Measurements from ENCODE around the gene CAMKK1. TPM values are rescaled to one million over a fixed set of nuclear protein-coding genes. Genes with fewer than 3 reads are reported as not detected.

The CAMKK1 gene
- total and polyA plus RNA-seq, 12 donors, result 1.8 to 5.7 (median 3.6) TPM

DNA sequence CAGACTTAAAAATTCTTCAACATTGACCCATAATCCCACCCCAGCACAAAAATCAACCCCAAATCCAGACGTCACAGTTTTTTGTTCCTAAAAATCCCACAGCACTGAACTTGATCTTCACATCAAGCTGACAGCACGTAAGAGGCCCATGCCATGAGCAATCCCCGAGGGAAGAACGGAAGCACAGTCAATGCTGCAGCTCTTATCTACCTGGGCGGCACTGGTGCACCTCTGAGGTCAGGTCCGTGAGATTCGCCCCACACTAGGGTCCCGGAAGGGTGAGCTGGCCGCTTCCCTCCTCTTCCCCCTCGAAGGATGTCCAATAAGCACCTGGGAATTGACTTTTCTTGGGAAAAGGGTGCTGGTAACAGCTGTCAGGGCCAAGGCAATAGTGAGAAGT, 80.6 kb downstream of the CAMKK1 start:
- 85 to 88% methylated on average over 10 of the region's 10 CpGs for WGBS, 2 donors
- TF ChIP-seq, protein P1, sequence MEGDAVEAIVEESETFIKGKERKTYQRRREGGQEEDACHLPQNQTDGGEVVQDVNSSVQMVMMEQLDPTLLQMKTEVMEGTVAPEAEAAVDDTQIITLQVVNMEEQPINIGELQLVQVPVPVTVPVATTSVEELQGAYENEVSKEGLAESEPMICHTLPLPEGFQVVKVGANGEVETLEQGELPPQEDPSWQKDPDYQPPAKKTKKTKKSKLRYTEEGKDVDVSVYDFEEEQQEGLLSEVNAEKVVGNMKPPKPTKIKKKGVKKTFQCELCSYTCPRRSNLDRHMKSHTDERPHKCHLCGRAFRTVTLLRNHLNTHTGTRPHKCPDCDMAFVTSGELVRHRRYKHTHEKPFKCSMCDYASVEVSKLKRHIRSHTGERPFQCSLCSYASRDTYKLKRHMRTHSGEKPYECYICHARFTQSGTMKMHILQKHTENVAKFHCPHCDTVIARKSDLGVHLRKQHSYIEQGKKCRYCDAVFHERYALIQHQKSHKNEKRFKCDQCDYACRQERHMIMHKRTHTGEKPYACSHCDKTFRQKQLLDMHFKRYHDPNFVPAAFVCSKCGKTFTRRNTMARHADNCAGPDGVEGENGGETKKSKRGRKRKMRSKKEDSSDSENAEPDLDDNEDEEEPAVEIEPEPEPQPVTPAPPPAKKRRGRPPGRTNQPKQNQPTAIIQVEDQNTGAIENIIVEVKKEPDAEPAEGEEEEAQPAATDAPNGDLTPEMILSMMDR (IDR thresholded peaks at IDR 0.05), result no peak
- no peak for ATAC-seq
- no peak for DNase-seq
- intact Hi-C loops (cut with DNase I), result no loop called here
- no peaks in the 10 kb centered on the region for H3K27me3 ChIP-seq
- H3K4me3 ChIP-seq, result no peak overlapping the region
- no peaks in the 10 kb centered on the region for H3K4me1 ChIP-seq
- H3K9me3 ChIP-seq, result no peaks in the 10 kb centered on the region
- H3K27ac ChIP-seq, result no peak overlapping the region
- peaks cover 0 to 100% (median 72%) of the 10 kb centered on the region in 9 donors for H3K36me3 ChIP-seq

Other genes with a start within 250 kb of the CAMKK1 start
- 100 to 1,000 TPM; 147 to 206 (median 176) TPM for gene TAX1BP3, start 224.5 kb downstream of the CAMKK1 start, total RNA-seq
- 100 to 1,000 TPM; 134 to 149 TPM for gene TAX1BP3, start 224.5 kb downstream of the CAMKK1 start, polyA plus RNA-seq
- 10 to 100 TPM; 46.0 to 75.0 (median 52.7) TPM for gene EMC6, start 224.2 kb downstream of the CAMKK1 start, total RNA-seq
- 100 to 1,000 TPM in 1 of 2 donors, 10 to 100 TPM in 1; 80.5 to 203 TPM for gene EMC6, start 224.2 kb downstream of the CAMKK1 start, polyA plus RNA-seq
- 10 to 100 TPM in 7 of 10 donors, 1 to 10 TPM in 3; 6.0 to 24.5 (median 11.9) TPM for gene P2RX5, start 196.9 kb downstream of the CAMKK1 start, total RNA-seq
- gene P2RX5, start 196.9 kb downstream of the CAMKK1 start, polyA plus RNA-seq, result 10 to 100 TPM; 12.4 to 56.6 TPM
- gene HASPIN, start 169.2 kb downstream of the CAMKK1 start, total RNA-seq, result 1 to 10 TPM in 1 of 10 donors, under 1 TPM in 9; 0.12 to 1.5 (median 0.23) TPM
- gene HASPIN, start 169.2 kb downstream of the CAMKK1 start, polyA plus RNA-seq, result under 1 TPM in 1 of 2 donors, not detected in 1; 0.29 TPM
- 10 to 100 TPM; 14.0 to 20.0 (median 15.6) TPM for gene ITGAE, start 91.9 kb downstream of the CAMKK1 start, total RNA-seq
- 10 to 100 TPM; 24.3 to 35.4 TPM for gene ITGAE, start 91.9 kb downstream of the CAMKK1 start, polyA plus RNA-seq
- 10 to 100 TPM; 14.6 to 30.9 (median 23.1) TPM for gene NCBP3, start 46.8 kb downstream of the CAMKK1 start, total RNA-seq
- gene NCBP3, start 46.8 kb downstream of the CAMKK1 start, polyA plus RNA-seq, result 10 to 100 TPM in 1 of 2 donors, 1 to 10 TPM in 1; 7.3 to 20.0 TPM
- gene P2RX1, start 23.4 kb upstream of the CAMKK1 start, total RNA-seq, result 1 to 10 TPM in 4 of 10 donors, under 1 TPM in 6; 0.27 to 2.6 (median 0.49) TPM
- under 1 TPM; 0.37 to 0.99 TPM for gene P2RX1, start 23.4 kb upstream of the CAMKK1 start, polyA plus RNA-seq
- gene ATP2A3, start 71.4 kb upstream of the CAMKK1 start, total RNA-seq, result 10 to 100 TPM in 1 of 10 donors, 1 to 10 TPM in 9; 4.3 to 10.2 (median 5.7) TPM
- 10 to 100 TPM; 10.2 to 11.0 TPM for gene ATP2A3, start 71.4 kb upstream of the CAMKK1 start, polyA plus RNA-seq
- 10 to 100 TPM; 29.6 to 39.3 (median 34.3) TPM for gene ZZEF1, start 250.0 kb upstream of the CAMKK1 start, total RNA-seq
- gene ZZEF1, start 250.0 kb upstream of the CAMKK1 start, polyA plus RNA-seq, result 10 to 100 TPM in 1 of 2 donors, 1 to 10 TPM in 1; 7.1 to 16.8 TPM